Mucosa of rectum (tissue), 2 donors: ENCODE data around the gene LSAMP.

Experiments
- H3K27ac ChIP-seq, 2 donors: one replicate each; pipeline ENCODE4 v1.7.0; 2013; ENCODE audit warnings: inconsistent platforms in 2 of 2, low read depth in 2 of 2, low read length in 2 of 2
- H3K27me3 ChIP-seq, 2 donors: one replicate each; pipeline ENCODE4 v1.7.0; 2013; ENCODE audit warnings: low read length in 2 of 2; ENCODE audit not compliant: control insufficient read depth in 2 of 2, insufficient read depth in 2 of 2
- H3K36me3 ChIP-seq, 2 donors: one replicate each; pipeline ENCODE4 v1.7.0; 2013; ENCODE audit warnings: low read length in 2 of 2; ENCODE audit not compliant: control insufficient read depth in 2 of 2, insufficient read depth in 2 of 2
- H3K4me1 ChIP-seq, 2 donors: one replicate each; pipeline ENCODE4 v1.7.0; 2013; ENCODE audit warnings: low read length in 2 of 2, mild to moderate bottlenecking in 1 of 2; ENCODE audit not compliant: control insufficient read depth in 2 of 2, insufficient read depth in 2 of 2
- H3K4me3 ChIP-seq, 2 donors: one replicate each; pipeline ENCODE4 v1.7.0; 2013; ENCODE audit warnings: low read length in 2 of 2
- H3K9ac ChIP-seq, 2 donors: one replicate each; pipeline ENCODE4 v1.7.0; 2013; ENCODE audit warnings: low read length in 2 of 2, low read depth in 1 of 2, mild to moderate bottlenecking in 1 of 2
- H3K9me3 ChIP-seq, 2 donors: one replicate each; pipeline ENCODE4 v1.7.0; 2013; ENCODE audit warnings: low read length in 2 of 2; ENCODE audit not compliant: control insufficient read depth in 2 of 2
- donor health status: healthy.
- donor health status: Normal muscosa, but diverticular disease.

Gene LSAMP

DNA sequence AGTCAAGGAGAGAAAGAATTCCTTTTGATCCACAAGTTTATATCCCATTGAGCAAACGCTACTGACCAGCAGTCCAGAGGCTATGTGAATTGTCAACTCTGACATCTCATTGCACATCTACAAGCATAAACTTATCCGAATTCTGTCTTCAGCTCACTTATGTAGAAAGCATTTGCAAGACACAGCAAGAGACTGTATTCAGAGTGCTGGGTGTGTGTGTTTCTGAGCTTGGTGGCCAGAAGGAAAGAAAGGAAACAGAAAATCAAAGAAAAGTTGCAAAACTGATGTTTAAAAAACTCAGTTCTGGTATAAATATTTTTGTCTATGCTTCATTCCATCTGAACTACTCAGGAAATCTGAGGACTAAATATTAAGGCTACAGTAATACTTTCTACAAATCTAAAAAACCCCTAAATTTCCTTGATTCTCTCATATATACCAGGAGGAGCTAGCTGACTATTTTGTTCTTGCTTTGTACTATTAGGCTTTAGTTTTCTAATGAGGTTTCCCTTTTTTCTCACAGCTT lies 45.5 kb downstream of the LSAMP start:
- Histone ChIP-seq H3K4me3 (no peak overlapping the region), H3K9me3 (no peaks in the 10 kb centered on the region)

GRCh38 chr3:116394365-116394764 lies 50.9 kb downstream of the LSAMP start:
- no peak overlapping the region for H3K4me3 ChIP-seq
- no peaks in the 10 kb centered on the region for H3K36me3 ChIP-seq
- no peaks in the 10 kb centered on the region for H3K27me3 ChIP-seq
- H3K27ac ChIP-seq, result no peak overlapping the region
- H3K9ac ChIP-seq, result no peak overlapping the region
- H3K9me3 ChIP-seq, result no peaks in the 10 kb centered on the region
- H3K4me1 ChIP-seq, result no peaks in the 10 kb centered on the region

More for the DNA sequence above, 45.5 kb downstream of the LSAMP start:
- Histone ChIP-seq H3K9ac (no peak overlapping the region), H3K27me3 (no peaks in the 10 kb centered on the region), H3K27ac (no peak overlapping the region), H3K4me1 (no peaks in the 10 kb centered on the region), H3K36me3 (no peaks in the 10 kb centered on the region)

DNA sequence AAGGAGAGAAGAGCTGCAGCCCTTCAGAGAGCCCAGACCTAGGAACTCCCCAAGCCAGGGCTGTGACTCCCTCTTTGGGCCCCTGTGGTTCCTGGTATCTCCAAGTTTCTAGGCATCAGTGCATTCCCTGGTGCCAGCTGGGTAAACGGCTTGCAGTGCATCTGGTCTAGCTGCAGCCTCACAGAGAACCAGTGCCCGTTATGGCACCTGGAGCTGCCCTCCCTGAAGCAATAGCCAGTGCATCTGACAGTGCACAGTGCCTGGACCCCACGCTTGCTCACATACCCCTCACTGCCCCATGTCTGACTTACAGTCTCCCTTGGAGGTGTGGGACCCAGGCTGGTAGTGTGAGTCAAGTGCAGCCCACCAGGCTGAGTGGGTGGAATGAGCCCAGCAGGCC lies 52.1 kb downstream of the LSAMP start:
- Histone ChIP-seq H3K4me1 (no peaks in the 10 kb centered on the region), H3K36me3 (no peaks in the 10 kb centered on the region), H3K9me3 (no peaks in the 10 kb centered on the region), H3K27ac (no peak overlapping the region), H3K9ac (no peak overlapping the region), H3K27me3 (no peaks in the 10 kb centered on the region), H3K4me3 (no peak overlapping the region)

- Histone ChIP-seq H3K36me3 (no peaks in the 10 kb centered on the region), H3K27ac (no peak overlapping the region), H3K27me3 (no peaks in the 10 kb centered on the region), H3K9me3 (no peaks in the 10 kb centered on the region), H3K4me1 (no peaks in the 10 kb centered on the region), H3K4me3 (no peak overlapping the region), H3K9ac (no peak overlapping the region)
Observed at GRCh38 chr3:116392291-116392690, 53.0 kb downstream of the LSAMP start.

GRCh38 chr3:116391296-116392201 lies 53.7 kb downstream of the LSAMP start:
- Histone ChIP-seq H3K27ac (no peak overlapping the region), H3K36me3 (no peaks in the 10 kb centered on the region)

GRCh38 chr3:116390318-116390717 lies 55.0 kb downstream of the LSAMP start:
- Histone ChIP-seq H3K36me3 (no peaks in the 10 kb centered on the region), H3K4me3 (no peak overlapping the region), H3K27me3 (no peaks in the 10 kb centered on the region), H3K9ac (no peak overlapping the region), H3K4me1 (no peaks in the 10 kb centered on the region), H3K27ac (no peak overlapping the region), H3K9me3 (no peaks in the 10 kb centered on the region)

More at GRCh38 chr3:116391296-116392201, 53.7 kb downstream of the LSAMP start:
- H3K4me1 ChIP-seq, result no peaks in the 10 kb centered on the region
- H3K4me3 ChIP-seq, result no peak overlapping the region
- no peaks in the 10 kb centered on the region for H3K9me3 ChIP-seq
- no peak overlapping the region for H3K9ac ChIP-seq
- H3K27me3 ChIP-seq, result no peaks in the 10 kb centered on the region

- no peak overlapping the region for H3K9ac ChIP-seq
- H3K27ac ChIP-seq, result no peak overlapping the region
- H3K27me3 ChIP-seq, result no peaks in the 10 kb centered on the region
- H3K9me3 ChIP-seq, result no peaks in the 10 kb centered on the region
- H3K4me1 ChIP-seq, result no peaks in the 10 kb centered on the region
- no peak overlapping the region for H3K4me3 ChIP-seq
- no peaks in the 10 kb centered on the region for H3K36me3 ChIP-seq
Observed at GRCh38 chr3:116388867-116389385, 56.4 kb downstream of the LSAMP start.

DNA sequence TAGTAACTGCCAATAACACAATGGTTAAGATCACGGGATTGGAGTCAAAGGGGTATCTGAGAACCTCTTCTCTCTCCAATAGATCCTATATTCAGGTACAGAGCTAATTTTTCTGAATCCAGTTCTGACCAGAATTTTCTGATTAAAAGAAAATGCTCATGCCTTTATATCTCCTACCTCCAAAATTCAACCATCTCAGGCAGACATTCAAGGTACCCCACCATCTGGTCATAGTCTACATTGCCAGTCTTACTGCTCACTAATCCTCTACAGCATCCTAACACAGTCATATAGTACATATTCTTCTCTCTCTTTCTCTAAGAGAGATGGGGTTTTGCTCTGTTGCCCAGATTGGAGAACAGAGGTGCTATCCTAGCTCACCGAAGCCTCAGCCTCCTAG lies 59.1 kb downstream of the LSAMP start:
- Histone ChIP-seq H3K36me3 (no peaks in the 10 kb centered on the region), H3K9ac (no peak overlapping the region), H3K4me3 (no peak overlapping the region), H3K4me1 (no peaks in the 10 kb centered on the region), H3K9me3 (no peaks in the 10 kb centered on the region), H3K27ac (no peak overlapping the region), H3K27me3 (no peaks in the 10 kb centered on the region)

DNA sequence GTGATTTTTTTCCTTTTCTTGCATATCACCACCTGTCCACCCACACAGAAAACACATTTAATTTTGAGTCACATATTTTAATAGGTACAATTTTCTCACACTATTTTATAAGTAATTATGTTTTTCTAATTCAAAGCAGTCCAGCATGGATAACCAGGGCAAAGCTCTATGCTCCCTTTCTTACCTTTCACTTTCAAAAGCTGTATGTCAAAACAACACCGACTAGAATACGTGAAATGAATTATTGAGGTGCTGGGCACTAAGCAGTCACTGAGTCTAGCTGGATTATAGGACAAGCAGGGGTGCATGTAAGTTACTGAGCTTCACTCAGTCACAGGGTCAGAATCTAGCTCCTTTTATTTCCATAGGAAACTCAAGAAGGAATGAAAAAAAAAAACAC lies 60.6 kb downstream of the LSAMP start:
- no peak overlapping the region for H3K9ac ChIP-seq
- no peak overlapping the region for H3K4me3 ChIP-seq
- no peak overlapping the region for H3K27ac ChIP-seq
- H3K27me3 ChIP-seq, result no peaks in the 10 kb centered on the region
- H3K9me3 ChIP-seq, result no peaks in the 10 kb centered on the region
- H3K4me1 ChIP-seq, result no peaks in the 10 kb centered on the region
- no peaks in the 10 kb centered on the region for H3K36me3 ChIP-seq

GRCh38 chr3:116378077-116378476 lies 67.2 kb downstream of the LSAMP start:
- no peaks in the 10 kb centered on the region for H3K36me3 ChIP-seq
- H3K27ac ChIP-seq, result no peak overlapping the region
- H3K9me3 ChIP-seq, result no peaks in the 10 kb centered on the region
- no peak overlapping the region for H3K9ac ChIP-seq
- no peaks in the 10 kb centered on the region for H3K27me3 ChIP-seq
- no peaks in the 10 kb centered on the region for H3K4me1 ChIP-seq
- no peak overlapping the region for H3K4me3 ChIP-seq
